Smooth muscle cell of the brain vasculature (primary cell): ENCODE data around the gene C6orf89.
A peak's percentile ranks its signal among the peaks of the same experiment; 100 is the strongest.

Source experiments
- DNase-seq: peaks from one replicate; pipeline ENCODE4 v3.0.0-alpha.2; 2012; ENCODE audit warnings: low read depth, low spot score

The C6orf89 gene

GRCh38 chr6:36885461-36886401 is at the start of gene C6orf89:
Gene C6orf89 (plus strand): TSS chr6:36885952. CDS start chr6:36899445, 13,493 bp downstream.
- peak; percentile 95 for DNase-seq

DNA sequence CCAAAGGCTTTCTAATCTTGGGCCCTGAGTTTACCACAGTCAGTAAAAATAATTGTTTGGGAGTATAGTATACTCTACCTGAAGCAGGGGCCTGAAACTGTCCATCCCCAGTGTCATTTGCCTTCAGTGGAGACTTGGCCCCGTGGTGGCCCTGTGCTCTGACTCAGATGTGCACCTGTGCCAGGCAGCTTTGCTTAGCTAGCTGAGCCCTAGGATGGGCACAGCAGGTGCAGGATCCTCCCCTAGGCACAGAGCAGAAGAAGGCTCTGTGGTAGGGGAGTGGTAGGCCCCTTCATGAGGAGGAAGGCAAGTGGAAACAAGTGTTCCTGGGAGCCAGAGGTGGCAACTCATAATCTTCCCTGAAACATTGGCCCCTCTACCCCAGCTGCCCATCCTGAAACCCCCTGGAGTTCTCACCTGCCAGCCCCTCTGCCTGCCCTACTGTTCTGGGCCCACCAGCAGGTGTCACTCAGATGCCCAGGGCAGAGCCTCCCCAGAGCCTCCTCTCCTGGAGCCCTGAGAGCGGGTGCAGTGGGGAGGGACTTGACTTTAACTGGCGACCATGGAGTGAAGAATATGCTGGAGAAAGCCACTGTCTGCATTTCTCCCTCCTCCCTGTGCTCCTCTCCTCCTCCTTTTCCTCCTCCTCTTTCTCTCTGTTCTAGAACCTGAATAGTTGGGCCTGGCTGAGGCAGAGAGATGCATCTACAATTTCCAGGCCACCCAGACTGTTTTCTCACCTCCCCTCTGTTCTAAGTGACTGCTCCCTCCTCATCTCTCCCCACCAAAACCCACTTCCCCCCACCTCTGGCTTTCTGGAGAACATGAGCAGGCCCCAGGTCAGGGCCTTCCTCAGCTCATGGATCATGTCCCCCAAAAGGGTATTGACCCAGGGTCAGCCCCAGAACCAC is 49.4 kb upstream of the C6orf89 start:
- DNase-seq = no peak

GRCh38 chr6:36837022-36837339 is 48.8 kb upstream of the C6orf89 start:
- no peak for DNase-seq

GRCh38 chr6:36837686-36838085 is 48.1 kb upstream of the C6orf89 start:
- no peak for DNase-seq

DNA sequence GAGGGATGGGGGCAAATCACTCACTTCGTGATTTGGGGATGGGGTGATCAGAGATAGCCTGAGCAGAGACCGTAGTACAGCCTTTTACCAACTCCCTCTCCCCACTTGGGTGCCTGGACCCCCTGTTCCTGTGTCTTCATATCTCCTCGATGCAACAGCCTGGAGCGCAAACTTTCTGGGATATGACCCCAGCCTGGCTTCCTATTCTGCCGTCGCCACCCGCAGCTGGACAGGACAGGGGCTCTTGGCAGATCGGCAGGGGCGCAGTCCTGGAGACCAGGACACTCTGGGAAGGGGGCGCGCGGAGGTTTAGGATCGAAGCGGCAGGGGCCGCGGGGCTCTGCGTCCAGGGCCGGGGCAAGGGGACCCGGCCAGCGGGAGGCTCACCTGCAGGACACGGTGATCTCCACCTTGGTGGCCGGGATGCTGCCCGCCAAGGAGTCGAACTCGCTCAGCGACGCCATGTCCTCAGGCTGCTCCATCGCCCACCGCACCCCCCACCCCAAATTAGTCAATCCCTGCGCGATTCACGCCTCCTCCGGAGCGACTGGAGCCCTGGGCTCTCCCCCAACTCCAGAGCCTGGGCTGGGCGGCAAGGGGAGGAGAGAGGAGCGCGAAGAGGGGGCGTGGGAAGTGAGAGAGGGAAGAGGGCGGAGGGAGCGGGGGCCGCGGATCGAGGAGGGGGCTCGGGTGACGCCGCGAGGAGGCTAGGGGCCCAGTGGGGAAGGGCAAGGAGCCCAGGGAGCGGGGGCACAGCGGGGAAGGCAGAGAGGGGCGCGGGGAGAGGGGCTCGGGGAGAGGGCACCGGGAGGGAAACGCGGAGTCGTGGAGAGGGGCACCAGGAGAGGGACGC is 46.6 kb upstream of the C6orf89 start, which contains the start of gene CPNE5:
TSS of gene CPNE5 (minus strand) at position 549 of the 853 bp plus-strand sequence. CDS start at position 482, 67 bp downstream.
- no peak for DNase-seq

DNA sequence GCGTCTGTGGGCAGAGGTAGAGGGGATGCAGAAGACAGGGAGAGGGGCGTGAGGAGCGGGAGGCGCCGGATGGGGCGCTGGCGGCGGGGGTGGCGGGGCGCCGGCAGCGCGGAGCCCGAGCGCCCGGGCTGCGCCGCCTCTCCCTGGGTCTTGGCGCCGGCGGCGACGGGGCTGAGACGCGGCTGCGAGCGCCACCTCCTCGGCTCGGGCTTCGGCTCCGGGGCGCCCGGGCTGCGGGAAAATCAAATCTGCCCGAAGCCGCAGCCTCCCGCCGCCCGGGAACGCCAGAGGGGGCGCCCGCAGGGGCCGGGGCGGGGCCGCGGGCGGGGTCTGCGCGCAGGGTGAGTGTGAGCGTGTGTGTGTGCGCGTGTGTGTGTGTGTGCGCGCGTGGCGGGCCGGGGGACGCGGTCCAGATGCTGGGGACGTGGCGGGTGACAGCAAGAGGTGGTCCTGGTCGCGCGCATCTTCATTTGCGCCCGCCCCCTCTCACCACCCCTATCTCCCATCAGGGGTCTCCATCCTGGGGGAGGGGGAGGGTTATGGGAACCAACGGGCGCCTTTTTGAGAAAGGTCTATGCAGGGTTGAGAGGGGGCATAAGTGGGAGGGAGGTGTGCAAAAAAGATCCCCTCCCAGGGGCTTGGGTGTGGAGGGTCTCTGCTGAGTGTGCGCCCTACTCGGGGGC is 45.9 kb upstream of the C6orf89 start:
- DNase-seq = no peak

- no peak for DNase-seq
Measured at GRCh38 chr6:36840432-36841403, 45.0 kb upstream of the C6orf89 start.

- DNase-seq = no peak
Measured at GRCh38 chr6:36841756-36842155, 44.0 kb upstream of the C6orf89 start.

- DNase-seq = no peak
Measured at GRCh38 chr6:36843170-36843569, 42.6 kb upstream of the C6orf89 start.

- DNase-seq = no peak
Measured at GRCh38 chr6:36844232-36845170, 41.3 kb upstream of the C6orf89 start.

DNA sequence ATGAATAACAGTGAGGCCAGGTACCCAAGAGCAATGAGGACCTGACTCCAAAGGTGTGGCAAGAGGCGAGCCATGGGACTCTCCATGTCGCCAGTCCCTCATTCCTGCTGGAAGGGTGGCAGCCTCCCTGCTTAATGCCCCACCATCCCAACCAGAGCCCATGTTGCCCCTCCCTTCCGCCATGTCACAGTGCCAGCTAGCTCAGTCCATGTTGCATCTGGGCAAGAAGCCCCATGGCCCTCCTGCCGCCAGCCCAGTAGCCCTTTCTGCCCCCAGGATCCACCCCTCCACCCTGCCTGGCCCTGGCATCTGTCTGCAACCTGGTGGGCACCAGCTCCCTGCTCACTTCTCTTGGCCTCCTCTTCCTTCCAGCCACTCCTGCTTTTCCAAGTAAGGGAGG is 40.5 kb upstream of the C6orf89 start:
- DNase-seq = no peak

GRCh38 chr6:36847152-36847551 is 38.6 kb upstream of the C6orf89 start:
- no peak for DNase-seq

DNA sequence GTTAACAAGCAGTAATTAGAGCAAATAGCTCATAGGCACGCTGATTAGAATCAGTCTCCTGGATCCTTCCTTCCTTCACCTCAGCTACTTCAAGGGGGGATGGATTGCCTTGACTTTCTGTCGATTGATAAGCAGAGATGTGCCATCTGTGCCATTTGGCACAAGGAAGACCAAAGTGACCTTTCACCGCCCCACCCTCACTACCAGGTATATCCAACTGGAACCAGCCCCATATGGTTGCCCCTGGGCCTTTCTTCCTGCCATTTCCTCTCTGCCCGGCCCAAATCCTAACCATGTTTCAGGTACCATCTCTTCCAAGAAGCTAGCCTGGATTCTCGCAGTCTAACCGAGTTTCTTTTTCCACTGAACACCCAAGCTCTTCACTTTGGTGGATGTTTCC is 37.8 kb upstream of the C6orf89 start:
- DNase-seq = no peak

DNA sequence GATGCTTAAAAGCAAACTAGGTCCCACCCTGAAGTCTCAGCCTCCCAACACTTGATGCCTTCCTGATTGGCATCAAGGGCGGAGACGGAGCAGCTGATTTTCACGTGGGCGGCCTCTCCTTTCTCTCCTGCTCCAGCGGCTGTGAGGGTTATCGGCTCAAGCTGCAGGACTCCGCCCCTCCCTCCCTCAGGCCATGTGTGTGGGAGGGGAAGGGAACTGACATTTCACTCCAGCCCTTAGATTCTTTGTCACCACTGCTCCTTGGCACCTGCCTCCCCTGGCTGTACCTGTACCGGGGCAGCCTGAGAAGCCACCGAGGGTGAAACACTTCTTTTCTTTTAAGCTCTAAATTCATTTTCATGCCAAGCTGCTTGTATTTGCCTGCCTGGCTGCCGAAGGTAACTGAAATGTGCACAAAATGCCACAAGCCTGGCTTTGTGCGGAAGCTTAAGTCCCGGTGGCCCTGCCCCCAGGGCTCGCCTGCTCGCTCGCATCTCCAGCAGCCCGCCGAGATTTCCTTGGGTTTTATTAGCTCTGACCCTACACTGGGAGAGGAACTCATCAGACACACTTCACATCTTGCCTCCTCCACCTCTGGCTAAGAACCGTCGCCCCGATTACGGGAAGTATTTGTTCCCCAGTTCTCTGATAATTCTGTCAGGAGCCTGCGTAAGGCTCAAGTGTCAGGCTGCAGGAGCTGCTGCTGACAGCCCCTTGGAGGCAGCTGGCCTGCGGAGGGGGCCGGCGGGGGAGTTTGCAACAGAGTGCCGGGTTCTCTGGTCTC is 36.9 kb upstream of the C6orf89 start:
- DNase-seq = no peak

DNA sequence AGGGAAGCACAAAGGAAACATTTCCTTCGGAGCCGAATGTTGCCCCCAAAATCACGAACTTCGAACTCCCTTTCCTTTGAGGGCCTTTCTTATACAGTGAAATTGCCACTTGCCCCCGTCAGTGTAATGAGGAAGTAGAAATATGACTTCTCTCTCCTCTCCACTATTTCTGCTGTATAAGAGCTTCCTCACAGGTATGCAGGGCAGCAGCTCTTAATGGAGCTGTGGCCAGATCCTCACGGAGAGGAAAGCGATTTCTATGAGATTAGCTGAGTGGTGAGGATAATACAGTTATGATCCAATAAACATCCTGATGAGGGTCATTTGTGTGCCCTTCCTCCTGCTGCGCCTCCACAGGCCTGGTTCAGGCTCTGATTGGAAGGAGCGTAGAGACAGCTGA is 35.7 kb upstream of the C6orf89 start:
- DNase-seq = no peak

- no peak for DNase-seq
Measured at GRCh38 chr6:36851149-36851614, 34.6 kb upstream of the C6orf89 start.

GRCh38 chr6:36851626-36852025 is 34.1 kb upstream of the C6orf89 start:
- no peak for DNase-seq
